ENCODE data around the gene GPC5. TPM values are rescaled to one million over a fixed set of nuclear protein-coding genes. Genes with fewer than 3 reads are reported as not detected.

The GPC5 gene
- total RNA-seq, 1 donor from 2014 or later = 2.5 TPM

DNA sequence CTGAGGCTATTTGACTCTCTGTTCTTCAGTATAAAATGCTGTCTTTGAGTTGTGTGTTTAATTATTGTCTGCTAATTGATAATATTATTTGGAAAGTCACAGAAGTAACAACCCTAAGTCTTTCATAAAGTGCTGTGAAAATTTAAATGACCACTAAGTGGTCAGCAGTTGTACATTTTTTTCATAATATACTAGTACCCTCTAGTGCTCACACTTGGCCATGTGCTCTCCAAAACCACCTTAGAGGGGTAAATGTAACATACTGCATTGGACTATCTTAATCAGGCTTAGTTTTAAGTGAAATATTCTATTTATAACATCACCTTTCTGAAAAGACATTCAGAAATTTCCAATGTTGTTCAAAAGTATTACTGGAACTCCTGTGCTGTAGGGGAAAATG, 745.3 kb downstream of the GPC5 start:
- H3K36me3 Mint-ChIP-seq = no peaks in the 10 kb centered on the region

DNA sequence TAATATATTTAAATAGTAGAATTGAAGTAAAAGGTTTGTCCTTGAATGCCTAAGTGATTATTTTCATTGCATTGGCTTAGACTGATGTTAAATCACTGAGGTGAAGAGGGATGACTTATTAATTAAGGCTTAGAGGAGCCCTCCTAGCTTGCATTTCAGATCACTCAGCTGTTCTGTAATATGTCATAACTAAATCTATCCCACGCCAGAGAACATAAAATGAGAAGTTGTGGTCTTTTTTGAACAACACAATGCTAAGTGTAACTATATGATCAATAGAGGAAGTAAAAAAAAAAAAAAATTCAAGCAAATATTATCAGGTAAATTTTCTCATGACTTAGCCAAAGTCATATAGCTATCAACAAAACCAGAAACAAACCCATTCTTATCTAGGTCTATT, 752.2 kb downstream of the GPC5 start:
- Mint-ChIP-seq H3K27me3 (ENCODE audit: low read depth) (no peaks in the 10 kb centered on the region), H3K9me3 (peaks cover 13% of the 10 kb centered on the region)
- no peak for DNase-seq (ENCODE audit: low spot score in 2 of 2, unreplicated experiment in 2 of 2)

More for the DNA sequence above, 745.3 kb downstream of the GPC5 start:
- no peaks in the 10 kb centered on the region for H3K27me3 Mint-ChIP-seq (ENCODE audit: low read depth)
- H3K4me3 Mint-ChIP-seq = no peak overlapping the region
- DNase-seq (ENCODE audit: low spot score in 2 of 2, unreplicated experiment in 2 of 2) = no peak
- TF ChIP-seq, protein P1, sequence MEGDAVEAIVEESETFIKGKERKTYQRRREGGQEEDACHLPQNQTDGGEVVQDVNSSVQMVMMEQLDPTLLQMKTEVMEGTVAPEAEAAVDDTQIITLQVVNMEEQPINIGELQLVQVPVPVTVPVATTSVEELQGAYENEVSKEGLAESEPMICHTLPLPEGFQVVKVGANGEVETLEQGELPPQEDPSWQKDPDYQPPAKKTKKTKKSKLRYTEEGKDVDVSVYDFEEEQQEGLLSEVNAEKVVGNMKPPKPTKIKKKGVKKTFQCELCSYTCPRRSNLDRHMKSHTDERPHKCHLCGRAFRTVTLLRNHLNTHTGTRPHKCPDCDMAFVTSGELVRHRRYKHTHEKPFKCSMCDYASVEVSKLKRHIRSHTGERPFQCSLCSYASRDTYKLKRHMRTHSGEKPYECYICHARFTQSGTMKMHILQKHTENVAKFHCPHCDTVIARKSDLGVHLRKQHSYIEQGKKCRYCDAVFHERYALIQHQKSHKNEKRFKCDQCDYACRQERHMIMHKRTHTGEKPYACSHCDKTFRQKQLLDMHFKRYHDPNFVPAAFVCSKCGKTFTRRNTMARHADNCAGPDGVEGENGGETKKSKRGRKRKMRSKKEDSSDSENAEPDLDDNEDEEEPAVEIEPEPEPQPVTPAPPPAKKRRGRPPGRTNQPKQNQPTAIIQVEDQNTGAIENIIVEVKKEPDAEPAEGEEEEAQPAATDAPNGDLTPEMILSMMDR (IDR thresholded peaks at IDR 0.05; ENCODE audit: unreplicated experiment) = no peak
- H3K27ac Mint-ChIP-seq = no peak overlapping the region
- peaks cover 16% of the 10 kb centered on the region for H3K4me1 Mint-ChIP-seq
- peaks cover 4% of the 10 kb centered on the region for H3K9me3 Mint-ChIP-seq

GRCh38 chr13:92158346-92158745, 759.9 kb downstream of the GPC5 start:
- DNase-seq (ENCODE audit: low spot score in 2 of 2, unreplicated experiment in 2 of 2) = no peak
- peaks cover 4% of the 10 kb centered on the region for H3K36me3 Mint-ChIP-seq
- no peaks in the 10 kb centered on the region for H3K27me3 Mint-ChIP-seq (ENCODE audit: low read depth)
- no peaks in the 10 kb centered on the region for H3K4me1 Mint-ChIP-seq
- no peak overlapping the region for H3K27ac Mint-ChIP-seq
- peaks cover 8% of the 10 kb centered on the region for H3K9me3 Mint-ChIP-seq
- TF ChIP-seq, protein P1 (IDR thresholded peaks at IDR 0.05; ENCODE audit: unreplicated experiment) = no peak
- no peak overlapping the region for H3K4me3 Mint-ChIP-seq

More for the DNA sequence above, 752.2 kb downstream of the GPC5 start:
- Mint-ChIP-seq H3K4me3 (no peak overlapping the region), H3K36me3 (peaks cover 4% of the 10 kb centered on the region), H3K4me1 (peaks cover 9% of the 10 kb centered on the region), H3K27ac (no peak overlapping the region)
- TF ChIP-seq, protein P1 (IDR thresholded peaks at IDR 0.05; ENCODE audit: unreplicated experiment) = no peak

GRCh38 chr13:92164822-92165221, 766.4 kb downstream of the GPC5 start:
- no peak overlapping the region for H3K27ac Mint-ChIP-seq
- no peak for DNase-seq (ENCODE audit: low spot score in 2 of 2, unreplicated experiment in 2 of 2)
- TF ChIP-seq, protein P1 (IDR thresholded peaks at IDR 0.05; ENCODE audit: unreplicated experiment) = no peak
- H3K4me3 Mint-ChIP-seq = no peak overlapping the region
- H3K9me3 Mint-ChIP-seq = peaks cover 12% of the 10 kb centered on the region
- peaks cover 2% of the 10 kb centered on the region for H3K4me1 Mint-ChIP-seq
- H3K36me3 Mint-ChIP-seq = peaks cover 3% of the 10 kb centered on the region
- H3K27me3 Mint-ChIP-seq (ENCODE audit: low read depth) = no peaks in the 10 kb centered on the region

- Mint-ChIP-seq H3K36me3 (peaks cover 3% of the 10 kb centered on the region), H3K9me3 (peaks cover 12% of the 10 kb centered on the region), H3K4me1 (peaks cover 10% of the 10 kb centered on the region), H3K27ac (no peak overlapping the region), H3K27me3 (ENCODE audit: low read depth) (no peaks in the 10 kb centered on the region), H3K4me3 (no peak overlapping the region)
- DNase-seq (ENCODE audit: low spot score in 2 of 2, unreplicated experiment in 2 of 2) = no peak
- TF ChIP-seq, protein P1 (IDR thresholded peaks at IDR 0.05; ENCODE audit: unreplicated experiment) = no peak
These were observed 773.8 kb downstream of the GPC5 start for GRCh38 chr13:92172191-92172590.

DNA sequence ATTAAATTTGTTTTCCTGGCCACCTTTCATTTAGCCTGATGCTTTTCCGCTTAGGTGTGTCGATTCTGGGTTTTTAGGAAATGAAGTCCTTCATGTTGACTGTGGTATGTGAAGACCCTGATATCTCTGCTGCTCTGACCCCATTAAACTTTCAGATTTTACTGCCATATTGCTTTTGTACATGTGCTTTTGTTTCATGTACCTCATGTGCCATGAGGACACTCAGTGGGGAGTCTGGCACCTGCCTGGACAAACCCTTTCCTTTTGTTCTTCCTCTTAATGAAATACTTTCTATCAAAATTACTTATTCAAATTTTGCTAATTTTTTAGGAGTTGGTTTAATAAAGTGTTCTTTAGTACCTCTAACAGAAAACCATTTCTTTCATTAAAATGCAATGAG, 774.8 kb downstream of the GPC5 start:
- H3K4me1 Mint-ChIP-seq = peaks cover 9% of the 10 kb centered on the region
- no peak overlapping the region for H3K4me3 Mint-ChIP-seq

More for the DNA sequence above, 774.8 kb downstream of the GPC5 start:
- Mint-ChIP-seq H3K27ac (no peak overlapping the region), H3K27me3 (ENCODE audit: low read depth) (no peaks in the 10 kb centered on the region), H3K9me3 (peaks cover 8% of the 10 kb centered on the region), H3K36me3 (no peaks in the 10 kb centered on the region)
- no peak for DNase-seq (ENCODE audit: low spot score in 2 of 2, unreplicated experiment in 2 of 2)
- TF ChIP-seq, protein P1 (IDR thresholded peaks at IDR 0.05; ENCODE audit: unreplicated experiment) = no peak
